Measurements from ENCODE around the gene FGFBP2. TPM values are rescaled to one million over a fixed set of nuclear protein-coding genes. Genes with fewer than 3 reads are reported as not detected.

The FGFBP2 gene
- total RNA-seq, 1 donor from 2014 or later = not detected

GRCh38 chr4:15928883-15929282 lies 34.1 kb downstream of the FGFBP2 start:
- H3K4me3 ChIP-seq (ENCODE audit: insufficient read depth, low read depth, low read length) = no peak overlapping the region
- TF ChIP-seq, protein P1, sequence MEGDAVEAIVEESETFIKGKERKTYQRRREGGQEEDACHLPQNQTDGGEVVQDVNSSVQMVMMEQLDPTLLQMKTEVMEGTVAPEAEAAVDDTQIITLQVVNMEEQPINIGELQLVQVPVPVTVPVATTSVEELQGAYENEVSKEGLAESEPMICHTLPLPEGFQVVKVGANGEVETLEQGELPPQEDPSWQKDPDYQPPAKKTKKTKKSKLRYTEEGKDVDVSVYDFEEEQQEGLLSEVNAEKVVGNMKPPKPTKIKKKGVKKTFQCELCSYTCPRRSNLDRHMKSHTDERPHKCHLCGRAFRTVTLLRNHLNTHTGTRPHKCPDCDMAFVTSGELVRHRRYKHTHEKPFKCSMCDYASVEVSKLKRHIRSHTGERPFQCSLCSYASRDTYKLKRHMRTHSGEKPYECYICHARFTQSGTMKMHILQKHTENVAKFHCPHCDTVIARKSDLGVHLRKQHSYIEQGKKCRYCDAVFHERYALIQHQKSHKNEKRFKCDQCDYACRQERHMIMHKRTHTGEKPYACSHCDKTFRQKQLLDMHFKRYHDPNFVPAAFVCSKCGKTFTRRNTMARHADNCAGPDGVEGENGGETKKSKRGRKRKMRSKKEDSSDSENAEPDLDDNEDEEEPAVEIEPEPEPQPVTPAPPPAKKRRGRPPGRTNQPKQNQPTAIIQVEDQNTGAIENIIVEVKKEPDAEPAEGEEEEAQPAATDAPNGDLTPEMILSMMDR (IDR thresholded peaks at IDR 0.05; ENCODE audit: insufficient read depth, low read depth, low read length) = no peak
- no peak for TF ChIP-seq EZH2 (IDR thresholded peaks at IDR 0.05; ENCODE audit: insufficient read depth, low read length)
- Mint-ChIP-seq H3K4me3 (ENCODE audit: unreplicated experiment) (no peak overlapping the region), H3K27me3 (ENCODE audit: low read depth, unreplicated experiment) (no peaks in the 10 kb centered on the region), H3K27ac (ENCODE audit: unreplicated experiment) (no peak overlapping the region), H3K36me3 (ENCODE audit: low read depth, unreplicated experiment) (no peaks in the 10 kb centered on the region), H3K4me1 (ENCODE audit: low read depth, unreplicated experiment) (peaks cover 4% of the 10 kb centered on the region), H3K9me3 (ENCODE audit: unreplicated experiment) (peaks cover 4% of the 10 kb centered on the region)
- H3K4me1 ChIP-seq (ENCODE audit: insufficient read depth, low read length) = no peaks in the 10 kb centered on the region
- DNase-seq (ENCODE audit: low read depth) (no peak), FAIRE-seq (no peak)
- H3K36me3 ChIP-seq (ENCODE audit: insufficient read depth, low read length) = no peaks in the 10 kb centered on the region
- H3K9ac ChIP-seq (ENCODE audit: low read length) = no peak overlapping the region
- H3K27me3 ChIP-seq (ENCODE audit: insufficient read depth, low read length) = no peaks in the 10 kb centered on the region
- H3K79me2 ChIP-seq (ENCODE audit: insufficient read depth, low read length) = no peaks in the 10 kb centered on the region
- no peak overlapping the region for H3K4me2 ChIP-seq (ENCODE audit: low read length)
- H3K9me3 ChIP-seq (ENCODE audit: insufficient read depth, low read depth, low read length) = no peaks in the 10 kb centered on the region
- no peak overlapping the region for H3K27ac ChIP-seq (ENCODE audit: low read depth, low read length)
- no peaks in the 10 kb centered on the region for H4K20me1 ChIP-seq (ENCODE audit: insufficient read depth, low read length)
- H2AFZ ChIP-seq (ENCODE audit: low read depth, low read length) = no peak overlapping the region

DNA sequence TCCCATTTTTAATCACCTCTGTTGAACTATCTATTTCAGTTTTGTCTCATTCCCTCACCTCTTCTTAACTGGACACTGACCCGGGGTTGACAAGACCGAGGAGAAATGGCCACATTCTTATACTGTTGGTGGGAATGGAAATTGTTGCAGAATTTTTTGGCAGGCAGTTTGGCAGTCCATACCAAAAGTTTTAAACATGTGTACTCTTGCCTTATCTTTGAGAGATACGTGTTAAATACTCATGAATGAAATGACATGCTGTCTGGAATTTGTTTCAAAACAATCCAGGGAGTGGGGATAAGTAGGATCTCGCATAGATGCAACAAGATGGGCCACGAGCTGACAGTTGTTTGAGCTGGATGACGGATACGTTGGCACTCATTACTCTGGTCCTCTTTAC lies 36.5 kb downstream of the FGFBP2 start:
- no peaks in the 10 kb centered on the region for H3K27me3 ChIP-seq (ENCODE audit: insufficient read depth, low read length)
- TF ChIP-seq, protein P1 (IDR thresholded peaks at IDR 0.05; ENCODE audit: insufficient read depth, low read depth, low read length) = no peak
- no peak for TF ChIP-seq EZH2 (IDR thresholded peaks at IDR 0.05; ENCODE audit: insufficient read depth, low read length)
- Mint-ChIP-seq H3K9me3 (ENCODE audit: unreplicated experiment) (no peaks in the 10 kb centered on the region), H3K36me3 (ENCODE audit: low read depth, unreplicated experiment) (no peaks in the 10 kb centered on the region), H3K4me3 (ENCODE audit: unreplicated experiment) (no peak overlapping the region), H3K4me1 (ENCODE audit: low read depth, unreplicated experiment) (peaks cover 13% of the 10 kb centered on the region), H3K27ac (ENCODE audit: unreplicated experiment) (no peak overlapping the region), H3K27me3 (ENCODE audit: low read depth, unreplicated experiment) (no peaks in the 10 kb centered on the region)
- H3K9me3 ChIP-seq (ENCODE audit: insufficient read depth, low read depth, low read length) = no peaks in the 10 kb centered on the region
- no peak overlapping the region for H2AFZ ChIP-seq (ENCODE audit: low read depth, low read length)
- H3K79me2 ChIP-seq (ENCODE audit: insufficient read depth, low read length) = no peaks in the 10 kb centered on the region
- H4K20me1 ChIP-seq (ENCODE audit: insufficient read depth, low read length) = no peaks in the 10 kb centered on the region
- H3K9ac ChIP-seq (ENCODE audit: low read length) = no peak overlapping the region
- DNase-seq (ENCODE audit: low read depth) (peak; percentile 48), FAIRE-seq (no peak)
- H3K4me2 ChIP-seq (ENCODE audit: low read length) = no peak overlapping the region
- no peaks in the 10 kb centered on the region for H3K36me3 ChIP-seq (ENCODE audit: insufficient read depth, low read length)
- H3K27ac ChIP-seq (ENCODE audit: low read depth, low read length) = no peak overlapping the region
- H3K4me3 ChIP-seq (ENCODE audit: insufficient read depth, low read depth, low read length) = no peak overlapping the region
- H3K4me1 ChIP-seq (ENCODE audit: insufficient read depth, low read length) = peaks cover 6% of the 10 kb centered on the region

DNA sequence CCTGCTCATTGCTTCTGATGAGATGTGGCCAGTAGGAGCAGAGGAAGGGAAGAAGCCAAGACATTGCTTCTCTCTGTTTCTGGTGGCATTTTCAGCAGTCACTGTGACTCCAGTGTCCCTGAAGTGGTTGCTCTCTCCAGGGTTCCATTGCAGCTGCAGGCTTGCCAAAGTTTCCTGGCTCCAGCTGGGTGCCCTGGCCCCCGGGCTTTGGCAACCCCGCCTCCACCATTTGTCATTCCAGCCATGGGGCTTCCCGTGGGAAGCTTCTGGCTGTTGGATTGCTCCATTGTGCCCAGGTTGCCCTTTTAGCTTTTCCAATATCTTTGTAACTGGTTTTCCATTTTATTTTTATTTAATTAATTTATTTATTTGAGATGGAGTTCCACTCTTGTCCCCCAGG lies 37.1 kb downstream of the FGFBP2 start:
- Mint-ChIP-seq H3K4me3 (ENCODE audit: unreplicated experiment) (no peak overlapping the region), H3K9me3 (ENCODE audit: unreplicated experiment) (no peaks in the 10 kb centered on the region), H3K27ac (ENCODE audit: unreplicated experiment) (no peak overlapping the region), H3K36me3 (ENCODE audit: low read depth, unreplicated experiment) (no peaks in the 10 kb centered on the region), H3K27me3 (ENCODE audit: low read depth, unreplicated experiment) (no peaks in the 10 kb centered on the region), H3K4me1 (ENCODE audit: low read depth, unreplicated experiment) (peaks cover 20% of the 10 kb centered on the region)
- TF ChIP-seq EZH2 (IDR thresholded peaks at IDR 0.05; ENCODE audit: insufficient read depth, low read length) = no peak
- TF ChIP-seq, protein P1 (IDR thresholded peaks at IDR 0.05; ENCODE audit: insufficient read depth, low read depth, low read length) = no peak
- H3K9ac ChIP-seq (ENCODE audit: low read length) = no peak overlapping the region
- no peaks in the 10 kb centered on the region for H3K79me2 ChIP-seq (ENCODE audit: insufficient read depth, low read length)
- DNase-seq (ENCODE audit: low read depth) = no peak
- no peak overlapping the region for H3K4me2 ChIP-seq (ENCODE audit: low read length)
- no peaks in the 10 kb centered on the region for H3K9me3 ChIP-seq (ENCODE audit: insufficient read depth, low read depth, low read length)
- H3K4me1 ChIP-seq (ENCODE audit: insufficient read depth, low read length) = peaks cover 13% of the 10 kb centered on the region
- H3K4me3 ChIP-seq (ENCODE audit: insufficient read depth, low read depth, low read length) = no peak overlapping the region
- no peaks in the 10 kb centered on the region for H3K36me3 ChIP-seq (ENCODE audit: insufficient read depth, low read length)
- no peak overlapping the region for H3K27ac ChIP-seq (ENCODE audit: low read depth, low read length)
- no peaks in the 10 kb centered on the region for H3K27me3 ChIP-seq (ENCODE audit: insufficient read depth, low read length)
- H4K20me1 ChIP-seq (ENCODE audit: insufficient read depth, low read length) = no peaks in the 10 kb centered on the region
- H2AFZ ChIP-seq (ENCODE audit: low read depth, low read length) = no peak overlapping the region
- no peak for FAIRE-seq

All from astrocyte (in vitro differentiated cells and primary cell).